Measurements from ENCODE around the gene CRLF2.
"Not testable (repeated sequence)": the region's sequence is repeated elsewhere in the genome, so short reads cannot be mapped to it uniquely, and the experiment has no call there.

DNA sequence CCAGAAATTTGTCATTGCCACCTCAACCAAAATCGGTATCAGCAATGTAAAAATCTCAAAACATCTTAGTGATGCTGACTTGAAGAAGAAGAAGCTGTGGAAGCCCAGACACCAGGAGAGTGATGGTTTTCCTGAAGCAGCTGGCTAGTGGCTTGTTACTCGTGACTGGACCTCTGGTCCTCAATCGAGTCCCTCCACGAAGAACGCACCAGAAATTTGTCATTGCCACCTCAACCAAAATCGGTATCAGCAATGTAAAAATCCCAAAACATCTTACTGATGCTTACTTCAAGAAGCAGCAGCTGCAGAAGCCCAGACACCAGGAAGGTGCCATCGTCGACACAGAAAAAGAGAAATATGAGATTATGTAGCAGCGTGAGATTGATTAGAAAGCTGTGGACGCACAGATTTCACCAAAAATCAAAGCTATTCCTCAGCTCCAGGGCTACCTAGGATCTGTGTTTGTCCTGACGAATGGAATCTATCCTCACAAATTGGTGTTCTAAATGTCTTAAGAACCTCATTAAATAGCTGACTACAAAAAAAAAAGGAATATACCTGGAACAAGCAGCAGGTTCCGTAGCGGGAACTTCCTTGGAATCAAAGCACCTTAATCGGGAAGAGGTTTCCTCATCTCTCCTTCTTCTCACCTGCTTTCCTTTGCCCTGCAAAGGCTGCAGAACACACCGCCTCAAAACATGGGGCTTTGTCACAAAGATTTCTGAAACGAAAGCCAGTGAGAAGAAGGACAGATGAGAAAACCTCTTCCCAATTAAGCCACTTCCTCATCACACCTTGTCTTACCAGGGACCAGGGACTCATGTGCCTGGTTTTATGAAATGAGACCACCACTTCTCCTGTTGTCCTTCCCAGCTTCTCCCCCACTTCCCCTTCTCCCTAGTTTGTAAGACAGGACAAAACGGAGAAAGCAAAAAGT, 37.6 kb downstream of the CRLF2 start:
- TF ChIP-seq RB1 (IDR thresholded peaks at IDR 0.05; ENCODE audit: borderline replicate concordance); FOS (IDR thresholded peaks at IDR 0.05; ENCODE audit: borderline replicate concordance, extremely low read depth, insufficient read length); NR2C1 (IDR thresholded peaks at IDR 0.05); MTA2 (IDR thresholded peaks at IDR 0.05; ENCODE audit: low read depth); CBX3 (IDR thresholded peaks at IDR 0.05; ENCODE audit: borderline replicate concordance, low read depth); CEBPZ (IDR thresholded peaks at IDR 0.05; ENCODE audit: low read depth, low read length); PAX8 (IDR thresholded peaks at IDR 0.05); CTCF (IDR thresholded peaks at IDR 0.05 in 2 of 3, conservative IDR thresholded peaks at IDR 0.05 in 1 of 3; ENCODE audit: control insufficient read depth in 2 of 3, extremely low read depth in 1 of 3, insufficient read depth in 1 of 3, low read depth in 3 of 3, low read length in 3 of 3): not testable (repeated sequence)
- TF ChIP-seq, protein P1, sequence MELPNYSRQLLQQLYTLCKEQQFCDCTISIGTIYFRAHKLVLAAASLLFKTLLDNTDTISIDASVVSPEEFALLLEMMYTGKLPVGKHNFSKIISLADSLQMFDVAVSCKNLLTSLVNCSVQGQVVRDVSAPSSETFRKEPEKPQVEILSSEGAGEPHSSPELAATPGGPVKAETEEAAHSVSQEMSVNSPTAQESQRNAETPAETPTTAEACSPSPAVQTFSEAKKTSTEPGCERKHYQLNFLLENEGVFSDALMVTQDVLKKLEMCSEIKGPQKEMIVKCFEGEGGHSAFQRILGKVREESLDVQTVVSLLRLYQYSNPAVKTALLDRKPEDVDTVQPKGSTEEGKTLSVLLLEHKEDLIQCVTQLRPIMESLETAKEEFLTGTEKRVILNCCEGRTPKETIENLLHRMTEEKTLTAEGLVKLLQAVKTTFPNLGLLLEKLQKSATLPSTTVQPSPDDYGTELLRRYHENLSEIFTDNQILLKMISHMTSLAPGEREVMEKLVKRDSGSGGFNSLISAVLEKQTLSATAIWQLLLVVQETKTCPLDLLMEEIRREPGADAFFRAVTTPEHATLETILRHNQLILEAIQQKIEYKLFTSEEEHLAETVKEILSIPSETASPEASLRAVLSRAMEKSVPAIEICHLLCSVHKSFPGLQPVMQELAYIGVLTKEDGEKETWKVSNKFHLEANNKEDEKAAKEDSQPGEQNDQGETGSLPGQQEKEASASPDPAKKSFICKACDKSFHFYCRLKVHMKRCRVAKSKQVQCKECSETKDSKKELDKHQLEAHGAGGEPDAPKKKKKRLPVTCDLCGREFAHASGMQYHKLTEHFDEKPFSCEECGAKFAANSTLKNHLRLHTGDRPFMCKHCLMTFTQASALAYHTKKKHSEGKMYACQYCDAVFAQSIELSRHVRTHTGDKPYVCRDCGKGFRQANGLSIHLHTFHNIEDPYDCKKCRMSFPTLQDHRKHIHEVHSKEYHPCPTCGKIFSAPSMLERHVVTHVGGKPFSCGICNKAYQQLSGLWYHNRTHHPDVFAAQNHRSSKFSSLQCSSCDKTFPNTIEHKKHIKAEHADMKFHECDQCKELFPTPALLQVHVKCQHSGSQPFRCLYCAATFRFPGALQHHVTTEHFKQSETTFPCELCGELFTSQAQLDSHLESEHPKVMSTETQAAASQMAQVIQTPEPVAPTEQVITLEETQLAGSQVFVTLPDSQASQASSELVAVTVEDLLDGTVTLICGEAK (IDR thresholded peaks at IDR 0.05; ENCODE audit: borderline replicate concordance), result not testable (repeated sequence)
- TF ChIP-seq, protein P2, sequence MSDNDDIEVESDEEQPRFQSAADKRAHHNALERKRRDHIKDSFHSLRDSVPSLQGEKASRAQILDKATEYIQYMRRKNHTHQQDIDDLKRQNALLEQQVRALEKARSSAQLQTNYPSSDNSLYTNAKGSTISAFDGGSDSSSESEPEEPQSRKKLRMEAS (IDR thresholded peaks at IDR 0.05; ENCODE audit: low read depth, low read length), result not testable (repeated sequence)

All from GM12878 (cell line).